NB4 (cell line): ENCODE results near the gene GLOD5.

Source experiments
- CTCF ChIP-seq: IDR thresholded peaks from one replicate; pipeline ENCODE4 v1.5.1; 2012; ENCODE audit warnings: low read depth, low read length
- MAX ChIP-seq: IDR thresholded peaks from 2 replicates; pipeline ENCODE4 v1.6.1; 2011; ENCODE audit warnings: low read depth, low read length
- POLR2A ChIP-seq: IDR thresholded peaks from 2 replicates; pipeline ENCODE4 v1.6.1; 2011; ENCODE audit warnings: mild to moderate bottlenecking; ENCODE audit not compliant: insufficient read length; ENCODE audit errors: extremely low read depth

GRCh38 chrX:48792219-48792618, 30.7 kb downstream of the GLOD5 start:
- TF ChIP-seq POLR2A (no peak), CTCF (no peak), MAX (no peak)
